ENCODE results near the gene CPT1A. TPM values are rescaled to one million over a fixed set of nuclear protein-coding genes. Genes with fewer than 3 reads are reported as not detected.

The CPT1A gene
- total RNA-seq, 2 donors from 2014 or later, result 53.1 to 56.3 TPM

DNA sequence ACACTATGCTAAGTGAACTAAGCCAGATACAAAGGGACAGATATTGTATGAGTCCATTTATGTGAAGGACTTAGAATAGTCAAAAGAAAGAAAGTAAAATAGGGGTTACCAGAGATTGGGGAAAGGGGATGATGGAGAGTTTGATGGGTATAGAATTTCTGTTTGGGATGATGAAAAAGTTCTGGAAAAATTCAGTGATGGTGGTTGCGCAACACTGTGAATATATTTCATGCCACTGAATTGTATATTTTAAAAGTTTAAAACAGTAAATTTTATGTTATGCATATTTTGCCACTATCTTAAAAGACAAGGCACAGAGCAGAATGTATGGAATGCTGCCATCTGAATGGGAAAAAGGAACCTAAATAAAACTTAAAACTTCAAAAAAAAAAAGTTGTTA lies 119.6 kb downstream of the CPT1A start:
- Histone ChIP-seq H3K27ac (no peak overlapping the region), H3K9me3 (peaks cover 0 to 15% of the 10 kb centered on the region in 2 donors), H3K36me3 (no peaks in the 10 kb centered on the region), H3K4me3 (no peak overlapping the region), H3K4me1 (no peaks in the 10 kb centered on the region), H3K27me3 (peaks cover 0 to 3% of the 10 kb centered on the region in 2 donors)
- no peak for DNase-seq (ENCODE audit: low spot score)
- TF ChIP-seq, protein P1, sequence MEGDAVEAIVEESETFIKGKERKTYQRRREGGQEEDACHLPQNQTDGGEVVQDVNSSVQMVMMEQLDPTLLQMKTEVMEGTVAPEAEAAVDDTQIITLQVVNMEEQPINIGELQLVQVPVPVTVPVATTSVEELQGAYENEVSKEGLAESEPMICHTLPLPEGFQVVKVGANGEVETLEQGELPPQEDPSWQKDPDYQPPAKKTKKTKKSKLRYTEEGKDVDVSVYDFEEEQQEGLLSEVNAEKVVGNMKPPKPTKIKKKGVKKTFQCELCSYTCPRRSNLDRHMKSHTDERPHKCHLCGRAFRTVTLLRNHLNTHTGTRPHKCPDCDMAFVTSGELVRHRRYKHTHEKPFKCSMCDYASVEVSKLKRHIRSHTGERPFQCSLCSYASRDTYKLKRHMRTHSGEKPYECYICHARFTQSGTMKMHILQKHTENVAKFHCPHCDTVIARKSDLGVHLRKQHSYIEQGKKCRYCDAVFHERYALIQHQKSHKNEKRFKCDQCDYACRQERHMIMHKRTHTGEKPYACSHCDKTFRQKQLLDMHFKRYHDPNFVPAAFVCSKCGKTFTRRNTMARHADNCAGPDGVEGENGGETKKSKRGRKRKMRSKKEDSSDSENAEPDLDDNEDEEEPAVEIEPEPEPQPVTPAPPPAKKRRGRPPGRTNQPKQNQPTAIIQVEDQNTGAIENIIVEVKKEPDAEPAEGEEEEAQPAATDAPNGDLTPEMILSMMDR (IDR thresholded peaks at IDR 0.05), result no peak

DNA sequence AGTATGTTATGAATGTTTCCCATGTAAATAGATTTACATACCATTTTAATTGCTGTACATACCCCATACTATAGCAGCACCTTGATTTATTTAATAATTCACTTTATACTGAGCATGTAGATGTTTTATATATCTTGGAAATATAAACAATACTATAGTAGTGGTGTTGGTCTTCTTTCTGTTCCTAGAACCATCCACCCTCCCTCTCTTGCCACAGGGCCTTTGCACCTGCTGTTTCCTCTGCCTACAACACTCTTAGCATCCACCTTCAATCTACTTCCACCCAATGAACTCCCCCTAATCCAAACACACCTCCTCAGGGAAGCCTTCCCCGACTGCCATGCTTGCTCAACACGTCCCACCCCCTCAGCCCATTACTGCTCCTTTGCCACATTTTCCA lies 120.6 kb downstream of the CPT1A start:
- H3K27ac ChIP-seq, result no peak overlapping the region
- DNase-seq (ENCODE audit: low spot score), result no peak
- no peak overlapping the region for H3K4me3 ChIP-seq
- no peaks in the 10 kb centered on the region for H3K4me1 ChIP-seq
- H3K9me3 ChIP-seq, result peaks cover 0 to 15% of the 10 kb centered on the region in 2 donors
- TF ChIP-seq, protein P1 (IDR thresholded peaks at IDR 0.05), result no peak
- H3K36me3 ChIP-seq, result no peaks in the 10 kb centered on the region
- H3K27me3 ChIP-seq, result peaks cover 0 to 3% of the 10 kb centered on the region in 2 donors

DNA sequence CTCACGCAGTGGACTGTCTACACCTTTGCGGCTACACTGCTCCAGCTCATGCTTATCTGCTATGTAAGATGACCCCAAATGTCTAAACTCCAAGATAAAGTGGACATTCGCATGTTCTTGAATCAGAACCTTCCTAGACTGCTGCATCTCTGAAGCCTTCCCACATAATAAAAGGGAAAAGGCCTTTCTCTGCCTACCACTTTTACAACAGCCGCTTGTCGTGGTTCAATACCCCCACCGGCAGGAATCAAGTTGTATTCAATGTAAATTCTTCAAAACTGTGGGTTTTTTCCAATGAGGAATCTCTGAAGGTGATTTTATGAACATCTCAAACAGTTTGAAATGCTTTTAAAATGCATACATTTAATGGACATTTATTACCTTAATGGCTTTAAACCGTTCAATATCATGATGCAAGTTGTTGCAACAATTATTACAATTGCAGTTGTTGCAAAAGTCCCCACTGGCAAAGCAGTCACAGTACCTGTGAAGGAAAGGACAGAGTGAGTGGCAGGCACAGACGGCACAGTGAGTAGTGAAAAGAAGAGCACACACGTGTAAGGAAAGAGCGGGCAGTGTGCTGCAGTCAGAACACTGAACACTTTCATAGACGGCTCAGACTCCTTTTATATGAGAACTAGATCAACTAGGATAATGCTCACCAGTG lies 126.1 kb downstream of the CPT1A start:
- TF ChIP-seq, protein P1 (IDR thresholded peaks at IDR 0.05), result no peak
- Histone ChIP-seq H3K27ac (no peak overlapping the region), H3K9me3 (peaks cover 0 to 15% of the 10 kb centered on the region in 2 donors), H3K36me3 (no peaks in the 10 kb centered on the region), H3K4me1 (no peaks in the 10 kb centered on the region), H3K4me3 (no peak overlapping the region), H3K27me3 (no peaks in the 10 kb centered on the region)
- DNase-seq (ENCODE audit: low spot score), result no peak

DNA sequence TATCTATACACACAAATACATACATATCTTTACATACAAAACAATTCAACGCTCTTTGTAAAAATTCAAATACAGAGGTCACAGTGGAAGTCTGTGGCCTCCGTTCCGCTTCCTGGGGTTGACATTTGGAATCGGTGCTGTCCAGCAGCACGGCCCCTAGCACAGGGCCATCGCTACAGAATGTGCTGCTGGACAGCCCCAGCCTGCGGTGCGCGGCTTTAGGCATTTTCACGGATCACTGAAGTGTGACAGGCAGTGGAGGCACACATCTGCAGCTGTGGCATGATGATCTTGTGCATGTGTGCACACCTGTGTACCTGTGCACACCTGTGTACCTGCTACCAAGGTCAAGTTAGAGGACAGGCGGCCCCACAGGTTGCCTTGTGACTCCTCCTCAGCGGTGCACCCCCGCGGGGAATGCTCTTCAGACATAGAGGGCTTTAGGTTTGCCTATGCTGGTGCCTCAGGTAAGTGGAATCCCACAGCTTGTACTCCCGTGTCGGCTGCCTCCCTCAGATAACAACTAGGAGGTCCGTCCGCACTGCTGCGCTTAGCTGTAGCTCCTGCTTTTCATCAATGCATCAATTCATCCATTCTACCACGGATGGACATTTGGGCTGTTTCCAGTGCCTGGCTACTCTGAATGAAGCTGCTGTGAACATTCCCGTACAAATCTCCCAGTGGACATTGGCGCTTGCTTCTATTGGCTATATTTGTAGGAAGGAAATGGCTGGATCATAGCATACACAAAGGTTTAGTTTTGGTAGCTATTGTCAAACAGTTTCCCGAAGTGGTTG lies 127.5 kb downstream of the CPT1A start:
- no peak overlapping the region for H3K4me3 ChIP-seq
- H3K4me1 ChIP-seq, result no peaks in the 10 kb centered on the region
- no peaks in the 10 kb centered on the region for H3K36me3 ChIP-seq
- H3K27ac ChIP-seq, result no peak overlapping the region
- TF ChIP-seq, protein P1 (IDR thresholded peaks at IDR 0.05), result no peak
- no peak for DNase-seq (ENCODE audit: low spot score)
- peaks cover 0 to 2% of the 10 kb centered on the region in 2 donors for H3K9me3 ChIP-seq
- H3K27me3 ChIP-seq, result no peaks in the 10 kb centered on the region

DNA sequence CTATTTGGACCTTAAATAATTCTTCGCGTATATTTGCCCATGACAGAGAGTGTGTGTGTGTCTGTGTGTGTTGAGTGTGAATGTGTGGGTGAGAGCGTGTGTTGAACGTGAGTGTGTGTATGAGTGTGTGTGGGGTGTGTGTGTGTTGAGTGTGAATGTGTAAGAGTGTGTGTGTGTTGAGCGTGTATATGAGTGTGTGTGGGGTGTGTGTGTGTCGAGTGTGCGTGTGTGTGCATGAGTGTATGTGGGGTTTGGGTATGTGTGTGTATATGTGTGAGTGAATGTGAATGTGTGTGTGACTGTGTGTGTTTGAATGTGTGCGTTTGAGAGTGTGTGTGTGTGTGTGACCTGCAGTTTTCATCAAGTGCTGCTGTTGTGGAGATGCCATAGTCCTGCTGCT lies 130.6 kb downstream of the CPT1A start:
- Histone ChIP-seq H3K4me1 (no peaks in the 10 kb centered on the region), H3K27ac (no peak overlapping the region), H3K9me3 (no peaks in the 10 kb centered on the region), H3K36me3 (no peaks in the 10 kb centered on the region), H3K4me3 (no peak overlapping the region), H3K27me3 (no peaks in the 10 kb centered on the region)
- TF ChIP-seq, protein P1 (IDR thresholded peaks at IDR 0.05), result no peak
- DNase-seq (ENCODE audit: low spot score), result no peak

Measured in right atrium auricular region (tissue), 2 donors.